ENCODE measurements around the gene PSMA4.
"Not testable (repeated sequence)": the region's sequence is repeated elsewhere in the genome, so short reads cannot be mapped to it uniquely, and the experiment has no call there.

Gene PSMA4

GRCh38 chr15:78540141-78540870 lies at the start of gene PSMA4:
TSS of gene PSMA4 (plus strand) at chr15:78540444. CDS start at chr15:78541928, 1,484 bp downstream.
- Histone ChIP-seq H4K20me1 (peaks cover 31% of the 10 kb centered on the region), H3K4me1 (peaks cover 30% of the 10 kb centered on the region), H3K4me3 (peak within 1 kb of the TSS; percentile 80), H3K27me3 (no peaks in the 10 kb centered on the region), H3K9me3 (no peaks in the 10 kb centered on the region), H3K4me2 (peak within 1 kb of the TSS; percentile 96), H3K36me3 (peaks cover 35% of the 10 kb centered on the region), H3K9ac (peak within 1 kb of the TSS; percentile 93), H3K27ac (peak within 1 kb of the TSS; percentile 94)
- no peak for TF ChIP-seq Cebpa-rat (IDR thresholded peaks at IDR 0.05)

- Histone ChIP-seq H3K4me1 (peaks cover 11% of the 10 kb centered on the region), H3K27me3 (no peaks in the 10 kb centered on the region), H4K20me1 (no peaks in the 10 kb centered on the region), H3K4me2 (no peak overlapping the region), H3K27ac (no peak overlapping the region), H3K36me3 (peaks cover 97% of the 10 kb centered on the region), H3K4me3 (no peak overlapping the region), H3K9ac (no peak overlapping the region), H3K9me3 (no peaks in the 10 kb centered on the region)
- no peak for TF ChIP-seq Cebpa-rat (IDR thresholded peaks at IDR 0.05)
These were observed 47.4 kb upstream of the PSMA4 start for GRCh38 chr15:78492872-78493271.

- Histone ChIP-seq H3K4me3 (no peak overlapping the region), H3K4me2 (no peak overlapping the region), H3K9ac (no peak overlapping the region), H3K4me1 (no peaks in the 10 kb centered on the region), H3K27ac (no peak overlapping the region), H4K20me1 (no peaks in the 10 kb centered on the region), H3K36me3 (peaks cover 45% of the 10 kb centered on the region), H3K9me3 (no peaks in the 10 kb centered on the region), H3K27me3 (no peaks in the 10 kb centered on the region)
- no peak for TF ChIP-seq Cebpa-rat (IDR thresholded peaks at IDR 0.05)
These were observed 38.4 kb upstream of the PSMA4 start for GRCh38 chr15:78501857-78502256.

GRCh38 chr15:78502641-78503040 lies 37.6 kb upstream of the PSMA4 start:
- TF ChIP-seq Cebpa-rat (IDR thresholded peaks at IDR 0.05) = no peak
- peaks cover 2% of the 10 kb centered on the region for H3K27me3 ChIP-seq
- no peaks in the 10 kb centered on the region for H3K9me3 ChIP-seq
- peaks cover 37% of the 10 kb centered on the region for H3K36me3 ChIP-seq
- H3K4me3 ChIP-seq = no peak overlapping the region
- no peak overlapping the region for H3K9ac ChIP-seq
- H3K27ac ChIP-seq = no peak overlapping the region
- no peaks in the 10 kb centered on the region for H3K4me1 ChIP-seq
- H3K4me2 ChIP-seq = no peak overlapping the region
- no peaks in the 10 kb centered on the region for H4K20me1 ChIP-seq

- peak within 1 kb of the TSS; percentile 99 for H3K4me2 ChIP-seq
- no peak for TF ChIP-seq Cebpa-rat (IDR thresholded peaks at IDR 0.05)
- H3K4me1 ChIP-seq = peaks cover 8% of the 10 kb centered on the region
- H3K4me3 ChIP-seq = peak within 1 kb of the TSS; percentile 78
- no peaks in the 10 kb centered on the region for H3K9me3 ChIP-seq
- H3K27ac ChIP-seq = no peak within 1 kb of the TSS
- H3K9ac ChIP-seq = peak within 1 kb of the TSS; percentile 63
- no peaks in the 10 kb centered on the region for H4K20me1 ChIP-seq
- peaks cover 20% of the 10 kb centered on the region for H3K27me3 ChIP-seq
- no peaks in the 10 kb centered on the region for H3K36me3 ChIP-seq
These were observed 33.0 kb upstream of the PSMA4 start, which contains the start of gene HYKK for GRCh38 chr15:78506971-78507830. TSS of gene HYKK (plus strand) at chr15:78507577. CDS start at chr15:78513089, 5,512 bp downstream.

- no peaks in the 10 kb centered on the region for H4K20me1 ChIP-seq
- no peaks in the 10 kb centered on the region for H3K36me3 ChIP-seq
- peak overlapping the region; percentile 63 for H3K9ac ChIP-seq
- peak overlapping the region; percentile 78 for H3K4me3 ChIP-seq
- H3K27me3 ChIP-seq = peaks cover 20% of the 10 kb centered on the region
- H3K4me2 ChIP-seq = peak overlapping the region; percentile 99
- peaks cover 8% of the 10 kb centered on the region for H3K4me1 ChIP-seq
- no peak overlapping the region for H3K27ac ChIP-seq
- no peak for TF ChIP-seq Cebpa-rat (IDR thresholded peaks at IDR 0.05)
- H3K9me3 ChIP-seq = no peaks in the 10 kb centered on the region
These were observed 32.4 kb upstream of the PSMA4 start for GRCh38 chr15:78507831-78508160.

- peak overlapping the region; percentile 78 for H3K4me3 ChIP-seq
- no peaks in the 10 kb centered on the region for H3K9me3 ChIP-seq
- no peaks in the 10 kb centered on the region for H4K20me1 ChIP-seq
- peaks cover 20% of the 10 kb centered on the region for H3K27me3 ChIP-seq
- peak overlapping the region; percentile 63 for H3K9ac ChIP-seq
- H3K36me3 ChIP-seq = no peaks in the 10 kb centered on the region
- H3K27ac ChIP-seq = no peak overlapping the region
- peaks cover 8% of the 10 kb centered on the region for H3K4me1 ChIP-seq
- no peak for TF ChIP-seq Cebpa-rat (IDR thresholded peaks at IDR 0.05)
- H3K4me2 ChIP-seq = peak overlapping the region; percentile 99
These were observed 32.0 kb upstream of the PSMA4 start for GRCh38 chr15:78508272-78508671.

- H3K36me3 ChIP-seq = no peaks in the 10 kb centered on the region
- no peaks in the 10 kb centered on the region for H3K9me3 ChIP-seq
- no peaks in the 10 kb centered on the region for H4K20me1 ChIP-seq
- no peak for TF ChIP-seq Cebpa-rat (IDR thresholded peaks at IDR 0.05)
- no peak overlapping the region for H3K4me2 ChIP-seq
- peaks cover 20% of the 10 kb centered on the region for H3K27me3 ChIP-seq
- no peak overlapping the region for H3K4me3 ChIP-seq
- peaks cover 8% of the 10 kb centered on the region for H3K4me1 ChIP-seq
- H3K9ac ChIP-seq = no peak overlapping the region
- H3K27ac ChIP-seq = no peak overlapping the region
These were observed 30.4 kb upstream of the PSMA4 start for GRCh38 chr15:78509726-78510312.

GRCh38 chr15:78520035-78520434 lies 20.2 kb upstream of the PSMA4 start:
- not testable (repeated sequence) for H3K27me3 ChIP-seq, H3K4me3 ChIP-seq

GRCh38 chr15:78524230-78524629 lies 16.0 kb upstream of the PSMA4 start:
- Histone ChIP-seq H3K9ac (no peak overlapping the region), H3K4me3 (no peak overlapping the region), H3K36me3 (no peaks in the 10 kb centered on the region), H3K27me3 (no peaks in the 10 kb centered on the region), H3K27ac (no peak overlapping the region), H3K9me3 (peaks cover 18% of the 10 kb centered on the region), H3K4me2 (no peak overlapping the region), H3K4me1 (no peaks in the 10 kb centered on the region), H4K20me1 (no peaks in the 10 kb centered on the region)
- no peak for TF ChIP-seq Cebpa-rat (IDR thresholded peaks at IDR 0.05)

More at GRCh38 chr15:78520035-78520434, 20.2 kb upstream of the PSMA4 start:
- H3K27ac ChIP-seq, H3K36me3 ChIP-seq, H4K20me1 ChIP-seq, H3K4me1 ChIP-seq, H3K4me2 ChIP-seq, H3K9ac ChIP-seq: not testable (repeated sequence)
- peaks cover 18% of the 10 kb centered on the region for H3K9me3 ChIP-seq
